ENCODE measurements around the gene DUSP18.

DNA sequence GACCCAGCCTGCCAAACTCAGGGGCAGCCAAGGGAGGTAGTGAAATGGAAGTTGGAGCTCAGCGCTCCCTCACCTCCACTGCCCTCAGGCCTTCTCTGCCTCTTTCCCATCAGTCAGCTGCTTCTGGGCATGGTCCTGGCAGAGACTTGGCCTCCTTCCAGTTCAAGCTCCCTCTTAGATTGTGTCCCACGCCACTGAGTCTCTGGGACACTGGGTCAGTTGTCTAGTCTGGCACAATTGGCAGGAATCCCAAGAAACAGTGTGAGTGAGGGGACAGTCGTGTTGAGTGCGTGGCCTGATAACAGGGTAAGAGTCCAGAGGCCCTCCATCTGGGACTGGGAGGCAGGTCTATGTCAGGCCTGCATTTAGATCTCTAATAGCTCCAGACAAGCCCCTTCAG lies 39.2 kb downstream of the DUSP18 start:
- TF ChIP-seq, protein P1, sequence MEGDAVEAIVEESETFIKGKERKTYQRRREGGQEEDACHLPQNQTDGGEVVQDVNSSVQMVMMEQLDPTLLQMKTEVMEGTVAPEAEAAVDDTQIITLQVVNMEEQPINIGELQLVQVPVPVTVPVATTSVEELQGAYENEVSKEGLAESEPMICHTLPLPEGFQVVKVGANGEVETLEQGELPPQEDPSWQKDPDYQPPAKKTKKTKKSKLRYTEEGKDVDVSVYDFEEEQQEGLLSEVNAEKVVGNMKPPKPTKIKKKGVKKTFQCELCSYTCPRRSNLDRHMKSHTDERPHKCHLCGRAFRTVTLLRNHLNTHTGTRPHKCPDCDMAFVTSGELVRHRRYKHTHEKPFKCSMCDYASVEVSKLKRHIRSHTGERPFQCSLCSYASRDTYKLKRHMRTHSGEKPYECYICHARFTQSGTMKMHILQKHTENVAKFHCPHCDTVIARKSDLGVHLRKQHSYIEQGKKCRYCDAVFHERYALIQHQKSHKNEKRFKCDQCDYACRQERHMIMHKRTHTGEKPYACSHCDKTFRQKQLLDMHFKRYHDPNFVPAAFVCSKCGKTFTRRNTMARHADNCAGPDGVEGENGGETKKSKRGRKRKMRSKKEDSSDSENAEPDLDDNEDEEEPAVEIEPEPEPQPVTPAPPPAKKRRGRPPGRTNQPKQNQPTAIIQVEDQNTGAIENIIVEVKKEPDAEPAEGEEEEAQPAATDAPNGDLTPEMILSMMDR (IDR thresholded peaks at IDR 0.05; ENCODE audit: insufficient read depth, low read depth, low read length) = no peak
- TF ChIP-seq EZH2 (IDR thresholded peaks at IDR 0.05; ENCODE audit: insufficient read depth, low read length) = no peak
